HPDE6-E6E7 (cell line): ENCODE data around the gene OSBPL6.
A peak's percentile ranks its signal among the peaks of the same experiment; 100 is the strongest.
"Not testable (repeated sequence)": the region's sequence is repeated elsewhere in the genome, so short reads cannot be mapped to it uniquely, and the experiment has no call there.

ENCODE experiments used
- DNase-seq: peaks from one replicate; pipeline ENCODE4 v3.0.0; 2011; ENCODE audit warnings: missing footprints; ENCODE audit errors: extremely low spot score

Gene OSBPL6

GRCh38 chr2:178350051-178350450, 155.7 kb downstream of the OSBPL6 start:
- DNase-seq, result no peak

GRCh38 chr2:178357704-178358103, 163.4 kb downstream of the OSBPL6 start:
- not testable (repeated sequence) for DNase-seq

- DNase-seq, result no peak
These were observed 165.0 kb downstream of the OSBPL6 start for GRCh38 chr2:178359192-178359912.

- DNase-seq, result no peak
These were observed 167.3 kb downstream of the OSBPL6 start for GRCh38 chr2:178361588-178361987.

- DNase-seq, result peak; percentile 85
These were observed 168.9 kb downstream of the OSBPL6 start for GRCh38 chr2:178363252-178363651.

GRCh38 chr2:178365116-178365515, 170.8 kb downstream of the OSBPL6 start:
- no peak for DNase-seq

- DNase-seq, result no peak
These were observed 172.1 kb downstream of the OSBPL6 start for GRCh38 chr2:178366412-178366811.

- DNase-seq, result no peak
These were observed 173.0 kb downstream of the OSBPL6 start for GRCh38 chr2:178367344-178367743.

- DNase-seq, result no peak
These were observed 180.6 kb downstream of the OSBPL6 start for GRCh38 chr2:178374865-178375264.

- no peak for DNase-seq
These were observed 182.7 kb downstream of the OSBPL6 start for GRCh38 chr2:178377046-178377445.

- DNase-seq, result no peak
These were observed 185.1 kb downstream of the OSBPL6 start for GRCh38 chr2:178379162-178380004.

GRCh38 chr2:178380763-178381162, 186.5 kb downstream of the OSBPL6 start:
- no peak for DNase-seq

GRCh38 chr2:178383718-178384117, 189.4 kb downstream of the OSBPL6 start:
- no peak for DNase-seq

- DNase-seq, result no peak
These were observed 191.4 kb downstream of the OSBPL6 start for GRCh38 chr2:178385595-178386148.

GRCh38 chr2:178386986-178387597, 192.8 kb downstream of the OSBPL6 start:
- no peak for DNase-seq

GRCh38 chr2:178388287-178388686, 194.0 kb downstream of the OSBPL6 start:
- no peak for DNase-seq

GRCh38 chr2:178391701-178392100, 197.4 kb downstream of the OSBPL6 start:
- DNase-seq, result no peak

- no peak for DNase-seq
These were observed 197.9 kb downstream of the OSBPL6 start for GRCh38 chr2:178392215-178392614.

GRCh38 chr2:178394859-178395258, 200.5 kb downstream of the OSBPL6 start:
- DNase-seq, result no peak

- no peak for DNase-seq
These were observed 201.0 kb downstream of the OSBPL6 start for GRCh38 chr2:178395295-178395694.

- DNase-seq, result no peak
These were observed 201.7 kb downstream of the OSBPL6 start for GRCh38 chr2:178395941-178396570.
